ENCODE results near the gene PCDH20.

PCDH20 gene

GRCh38 chr13:61415749-61416148 lies at the start of gene PCDH20:
TSS of gene PCDH20 (minus strand) at chr13:61415849. CDS start at chr13:61415158, 691 bp downstream.
- TF ChIP-seq Cebpa-rat (IDR thresholded peaks at IDR 0.05), result no peak
- Histone ChIP-seq H3K4me3 (no peak within 1 kb of the TSS), H3K9ac (no peak within 1 kb of the TSS)

GRCh38 chr13:61463024-61463423 lies 47.4 kb upstream of the PCDH20 start:
- no peaks in the 10 kb centered on the region for H4K20me1 ChIP-seq
- H3K4me1 ChIP-seq, result no peaks in the 10 kb centered on the region
- H3K9me3 ChIP-seq, result no peaks in the 10 kb centered on the region
- TF ChIP-seq Cebpa-rat (IDR thresholded peaks at IDR 0.05), result no peak
- H3K36me3 ChIP-seq, result no peaks in the 10 kb centered on the region
- H3K4me2 ChIP-seq, result no peak overlapping the region
- H3K4me3 ChIP-seq, result no peak overlapping the region
- no peak overlapping the region for H3K27ac ChIP-seq
- no peaks in the 10 kb centered on the region for H3K27me3 ChIP-seq
- H3K9ac ChIP-seq, result no peak overlapping the region

More at GRCh38 chr13:61415749-61416148, at the start of gene PCDH20:
- H3K4me2 ChIP-seq, result no peak within 1 kb of the TSS
- H3K27me3 ChIP-seq, result no peaks in the 10 kb centered on the region
- H4K20me1 ChIP-seq, result no peaks in the 10 kb centered on the region
- H3K4me1 ChIP-seq, result no peaks in the 10 kb centered on the region
- no peaks in the 10 kb centered on the region for H3K36me3 ChIP-seq
- no peak within 1 kb of the TSS for H3K27ac ChIP-seq
- H3K9me3 ChIP-seq, result peaks cover 9% of the 10 kb centered on the region

GRCh38 chr13:61453121-61453520 lies 37.5 kb upstream of the PCDH20 start:
- H3K27me3 ChIP-seq, result no peaks in the 10 kb centered on the region
- H3K4me2 ChIP-seq, result no peak overlapping the region
- no peaks in the 10 kb centered on the region for H4K20me1 ChIP-seq
- H3K27ac ChIP-seq, result no peak overlapping the region
- H3K36me3 ChIP-seq, result no peaks in the 10 kb centered on the region
- TF ChIP-seq Cebpa-rat (IDR thresholded peaks at IDR 0.05), result no peak
- H3K9ac ChIP-seq, result no peak overlapping the region
- no peaks in the 10 kb centered on the region for H3K9me3 ChIP-seq
- no peaks in the 10 kb centered on the region for H3K4me1 ChIP-seq
- no peak overlapping the region for H3K4me3 ChIP-seq

GRCh38 chr13:61432029-61432428 lies 16.4 kb upstream of the PCDH20 start:
- Histone ChIP-seq H4K20me1 (no peaks in the 10 kb centered on the region), H3K4me3 (no peak overlapping the region), H3K9me3 (no peaks in the 10 kb centered on the region), H3K4me1 (no peaks in the 10 kb centered on the region), H3K27me3 (no peaks in the 10 kb centered on the region), H3K27ac (no peak overlapping the region), H3K4me2 (no peak overlapping the region), H3K9ac (no peak overlapping the region), H3K36me3 (no peaks in the 10 kb centered on the region)
- TF ChIP-seq Cebpa-rat (IDR thresholded peaks at IDR 0.05), result no peak

GRCh38 chr13:61423915-61424314 lies 8.3 kb upstream of the PCDH20 start:
- no peak for TF ChIP-seq Cebpa-rat (IDR thresholded peaks at IDR 0.05)
- Histone ChIP-seq H3K9me3 (no peaks in the 10 kb centered on the region), H3K36me3 (no peaks in the 10 kb centered on the region), H3K4me2 (no peak overlapping the region), H3K4me3 (no peak overlapping the region), H4K20me1 (no peaks in the 10 kb centered on the region), H3K27me3 (no peaks in the 10 kb centered on the region), H3K9ac (no peak overlapping the region), H3K4me1 (no peaks in the 10 kb centered on the region), H3K27ac (no peak overlapping the region)

GRCh38 chr13:61417086-61417570 lies 1.5 kb upstream of the PCDH20 start:
- Histone ChIP-seq H3K27ac (no peak overlapping the region), H3K4me2 (no peak overlapping the region), H3K4me3 (no peak overlapping the region), H3K9ac (no peak overlapping the region), H3K36me3 (no peaks in the 10 kb centered on the region), H3K27me3 (no peaks in the 10 kb centered on the region), H3K9me3 (peaks cover 9% of the 10 kb centered on the region), H3K4me1 (no peaks in the 10 kb centered on the region), H4K20me1 (no peaks in the 10 kb centered on the region)
- TF ChIP-seq Cebpa-rat (IDR thresholded peaks at IDR 0.05), result no peak

- Histone ChIP-seq H3K36me3 (no peaks in the 10 kb centered on the region), H3K9me3 (peaks cover 9% of the 10 kb centered on the region), H3K4me2 (no peak overlapping the region), H3K9ac (no peak overlapping the region), H3K27me3 (no peaks in the 10 kb centered on the region), H3K27ac (no peak overlapping the region), H3K4me3 (no peak overlapping the region), H4K20me1 (no peaks in the 10 kb centered on the region), H3K4me1 (no peaks in the 10 kb centered on the region)
- TF ChIP-seq Cebpa-rat (IDR thresholded peaks at IDR 0.05), result no peak
Observed at GRCh38 chr13:61415058-61415721, 459 bp downstream of the PCDH20 start.

- H3K4me2 ChIP-seq, result no peak overlapping the region
- peaks cover 9% of the 10 kb centered on the region for H3K9me3 ChIP-seq
- no peak overlapping the region for H3K27ac ChIP-seq
- H3K27me3 ChIP-seq, result no peaks in the 10 kb centered on the region
- no peaks in the 10 kb centered on the region for H4K20me1 ChIP-seq
- H3K4me3 ChIP-seq, result no peak overlapping the region
- no peaks in the 10 kb centered on the region for H3K4me1 ChIP-seq
- no peak for TF ChIP-seq Cebpa-rat (IDR thresholded peaks at IDR 0.05)
- no peak overlapping the region for H3K9ac ChIP-seq
- H3K36me3 ChIP-seq, result no peaks in the 10 kb centered on the region
Observed at GRCh38 chr13:61414686-61415057, 977 bp downstream of the PCDH20 start.

- no peak overlapping the region for H3K4me2 ChIP-seq
- TF ChIP-seq Cebpa-rat (IDR thresholded peaks at IDR 0.05), result no peak
- no peak overlapping the region for H3K4me3 ChIP-seq
- H3K9me3 ChIP-seq, result peaks cover 9% of the 10 kb centered on the region
- H3K9ac ChIP-seq, result no peak overlapping the region
- no peaks in the 10 kb centered on the region for H3K27me3 ChIP-seq
- no peak overlapping the region for H3K27ac ChIP-seq
- H3K4me1 ChIP-seq, result no peaks in the 10 kb centered on the region
- H4K20me1 ChIP-seq, result no peaks in the 10 kb centered on the region
- H3K36me3 ChIP-seq, result no peaks in the 10 kb centered on the region
Observed at GRCh38 chr13:61413572-61414535, 1.8 kb downstream of the PCDH20 start.
